Heart right ventricle (tissue), 16 donors: ENCODE data around the gene DCAF15. TPM values are rescaled to one million over a fixed set of nuclear protein-coding genes. Genes with fewer than 3 reads are reported as not detected.

Experiments
- ATAC-seq, 8 donors: fragments of 200-7000 bp; cut with Tn5 transposase; one replicate each; pipeline ENCODE4 v1.9.1; 2020; ENCODE audit warnings: mild to moderate bottlenecking in 8 of 8, moderate library complexity in 8 of 8, moderate number of reproducible peaks in 1 of 8
- DNase-seq, 2 donors: peaks; one replicate each; pipeline ENCODE4 v3.0.0-alpha.2; 2020
- H3K27ac ChIP-seq, 10 donors: fragments of 200-600 bp; sonication (generic) in 2 of 10; one replicate each; pipeline versions ENCODE4 v1.5.0 to v1.8.0; 2020 to 2022; ENCODE audit warnings: mild to moderate bottlenecking in 3 of 10
- H3K27me3 ChIP-seq, 7 donors: fragments of 200-600 bp; one replicate each; pipeline ENCODE4 v1.8.0; 2021 to 2022; ENCODE audit warnings: mild to moderate bottlenecking in 2 of 7
- H3K36me3 ChIP-seq, 9 donors: fragments of 200-600 bp; sonication (generic) in 1 of 9; one replicate each; pipeline versions ENCODE4 v1.5.0 to v1.8.0; 2020 to 2022; ENCODE audit warnings: mild to moderate bottlenecking in 2 of 9
- H3K4me1 ChIP-seq, 9 donors: fragments of 200-600 bp; sonication (generic) in 1 of 9; one replicate each; pipeline versions ENCODE4 v1.5.0 to v1.8.0; 2020 to 2022; ENCODE audit warnings: mild to moderate bottlenecking in 4 of 9
- H3K4me3 ChIP-seq, 10 donors: fragments of 200-600 bp; sonication (generic) in 2 of 10; one replicate each; pipeline versions ENCODE4 v1.5.0 to v1.8.0; 2020 to 2022; ENCODE audit warnings: mild to moderate bottlenecking in 7 of 10, moderate library complexity in 2 of 10
- H3K9me3 ChIP-seq, 11 donors: fragments of 200-600 bp in 10 of 11; sonication (generic) in 2 of 11; one replicate each; pipeline versions ENCODE4 v1.5.0 to v1.8.0; 2013 to 2022; ENCODE audit warnings: mild to moderate bottlenecking in 2 of 11, control low read depth in 1 of 11, moderate library complexity in 1 of 11
- WGBS, 2 donors: extraction: QIAGEN DNeasy Blood & Tissue Kit; methylation state at CpG; one replicate each; pipeline ENCODE4 v1.1.7; 2013; ENCODE audit warnings: inconsistent platforms in 1 of 2; 5-methylcytosine and 5-hydroxymethylcytosine counted together
- intact Hi-C, 10 donors: fragments of 100-400 bp; cut with DNase I; formaldehyde crosslinking; loops; one replicate each; pipeline versions ENCODE4 v1.11.1 to v1.14.2; 2022
- polyA plus RNA-seq, 2 donors: library from polyadenylated mRNA; stranded (reverse); fragments of 200-250 nt; gene quantifications; one replicate each; pipeline ENCODE4 v1.2.3, GENCODE V29; 2013
- total RNA-seq, 10 donors: library from RNA; stranded (reverse); fragmentation: NEBNext Ultra II Directional in 3 of 10; extraction: Animal tissue kit (Norgen Biotek cat#: 25700) in 3 of 10; gene quantifications; one replicate each; pipeline versions ENCODE4 v1.2.1 to v1.2.4, GENCODE V29; 2021 to 2023
- TF ChIP-seq, protein P1 (sequence below), 9 donors: fragments of 200-600 bp; sonication (generic) in 2 of 9; IDR thresholded peaks; one replicate each; pipeline versions ENCODE4 v1.5.0 to v1.8.0; 2021 to 2022; ENCODE audit warnings: antibody characterized with exemption in 9 of 9, mild to moderate bottlenecking in 5 of 9, moderate library complexity in 1 of 9
- donor health status: Arrhythmogenic right ventricular cardiomyopathy.
- donor health status: ischemic (EF 13 %, LVEDD 7.1; RV severe dilation, severe dysfunction).
- donor health status: healthy with polysubstance abuse.
- donor health status: DM: no; HTN: yes; CAD: no.
- donor health status: DM: no; HTN: no; CAD: no.
- donor health status: ischemic (EF 25% LVEDD 6.9; RV normal size, moderate dysfunction).
- donor health status: ischemic (EF 25% LVEDD 5.7; RV mildly dilated, moderate dysfunction).
- donor health status: healthy.
- donor health status: DM: yes; HTN: yes; CAD: no.
- donor health status: Ischemic cardiomyopathy.
- donor health status: ischemic (EF 35%, LVEDD 5.7; RV mildly dilated, moderate dysfunction).
- donor health status: nonischemic (EF 11% LVEDD 7.7; RV severe dilation, severe dysfunction).
- donor health status: DM: yes; HTN: yes; CAD: no.
- donor health status: PGD.
- donor health status: ischemic (EF 29% LVEDD 5.4; RV normal size, mild dysfunction).
- donor health status: nonischemic (EF 23%, LVEDD 6.1; RV moderate dilation, normal function).

Gene DCAF15
- total and polyA plus RNA-seq, 12 donors, result 15.5 to 50.0 (median 18.4) TPM

DNA sequence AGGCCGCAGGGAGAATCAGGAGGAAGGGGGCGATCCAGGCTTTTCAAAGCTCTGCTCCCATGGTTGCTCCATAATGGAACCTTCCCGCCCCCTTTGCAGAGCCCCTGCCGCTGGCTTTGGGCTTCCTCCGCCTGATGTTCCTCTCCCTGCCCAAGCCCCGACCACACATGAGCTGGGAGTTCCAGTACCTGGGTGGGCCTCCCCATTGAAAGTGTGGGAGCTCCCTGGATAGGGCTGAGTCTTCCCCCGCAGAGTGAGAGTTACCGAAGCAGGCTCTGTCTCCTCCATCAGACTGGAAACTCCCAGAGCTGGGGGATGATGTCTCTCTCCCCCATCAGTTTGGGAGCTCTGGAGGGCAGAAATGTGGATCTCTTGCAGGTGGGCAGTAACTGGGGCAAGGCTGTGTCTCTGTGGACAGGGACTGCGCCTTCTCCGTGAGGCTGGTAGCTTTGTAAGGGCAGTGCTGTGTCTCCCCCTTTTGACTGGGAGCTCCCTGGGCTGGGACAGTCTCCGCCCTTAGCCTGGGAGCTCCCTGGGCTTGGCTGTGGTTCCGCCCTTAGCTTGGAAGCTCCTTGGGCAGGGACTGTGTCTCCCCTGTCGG lies 722 bp downstream of the DCAF15 start:
- DNase-seq, result peak in 1 of 2 donors; percentile 45
- TF ChIP-seq, protein P1, sequence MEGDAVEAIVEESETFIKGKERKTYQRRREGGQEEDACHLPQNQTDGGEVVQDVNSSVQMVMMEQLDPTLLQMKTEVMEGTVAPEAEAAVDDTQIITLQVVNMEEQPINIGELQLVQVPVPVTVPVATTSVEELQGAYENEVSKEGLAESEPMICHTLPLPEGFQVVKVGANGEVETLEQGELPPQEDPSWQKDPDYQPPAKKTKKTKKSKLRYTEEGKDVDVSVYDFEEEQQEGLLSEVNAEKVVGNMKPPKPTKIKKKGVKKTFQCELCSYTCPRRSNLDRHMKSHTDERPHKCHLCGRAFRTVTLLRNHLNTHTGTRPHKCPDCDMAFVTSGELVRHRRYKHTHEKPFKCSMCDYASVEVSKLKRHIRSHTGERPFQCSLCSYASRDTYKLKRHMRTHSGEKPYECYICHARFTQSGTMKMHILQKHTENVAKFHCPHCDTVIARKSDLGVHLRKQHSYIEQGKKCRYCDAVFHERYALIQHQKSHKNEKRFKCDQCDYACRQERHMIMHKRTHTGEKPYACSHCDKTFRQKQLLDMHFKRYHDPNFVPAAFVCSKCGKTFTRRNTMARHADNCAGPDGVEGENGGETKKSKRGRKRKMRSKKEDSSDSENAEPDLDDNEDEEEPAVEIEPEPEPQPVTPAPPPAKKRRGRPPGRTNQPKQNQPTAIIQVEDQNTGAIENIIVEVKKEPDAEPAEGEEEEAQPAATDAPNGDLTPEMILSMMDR (IDR thresholded peaks at IDR 0.05), result peak in 3 of 9 donors; percentile 16 to 40 (median 22)
- Histone ChIP-seq H3K36me3 (peaks cover 0 to 41% (median 25%) of the 10 kb centered on the region in 9 donors), H3K27me3 (no peaks in the 10 kb centered on the region), H3K9me3 (no peaks in the 10 kb centered on the region), H3K4me1 (peaks cover 8 to 35% (median 17%) of the 10 kb centered on the region in 9 donors), H3K27ac (peak overlapping the region; percentile 57 to 90 (median 84)), H3K4me3 (peak overlapping the region; percentile 48 to 84 (median 76))
- intact Hi-C loops, result loop anchor here in 5 of 10 donors (1.0 to 10.0 kb wide), 10 partner anchors 48 to 119 kb away; partner anchors contain the start of genes RFX1 (in 3 of the 5), IL27RA (in 1 of the 5) and MISP3 (in 1 of the 5)
- WGBS, 2 donors, result 4 to 10% methylated on average over 12 to 13 of the region's 13 CpGs
- peak in 7 of 8 donors; percentile 2 to 39 (median 19) for ATAC-seq

DNA sequence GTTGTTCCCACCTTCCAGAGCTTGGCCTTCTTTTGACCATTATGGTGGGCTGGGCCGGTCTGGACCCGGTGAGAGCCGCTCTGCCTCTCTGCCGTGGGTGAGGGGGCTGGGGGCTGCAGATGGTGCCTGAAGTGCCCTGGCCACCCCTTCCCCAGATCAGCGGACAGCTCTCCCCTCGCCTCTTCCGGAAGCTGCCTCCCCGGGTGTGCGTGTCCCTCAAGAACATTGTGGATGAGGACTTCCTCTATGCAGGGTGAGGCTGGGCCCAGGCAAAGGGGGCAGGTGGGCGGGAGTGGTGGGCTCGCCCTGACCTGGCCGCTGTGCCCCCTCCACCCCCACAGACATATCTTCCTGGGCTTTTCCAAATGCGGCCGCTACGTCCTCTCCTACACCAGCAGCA lies 1.9 kb downstream of the DCAF15 start:
- Histone ChIP-seq H3K9me3 (no peaks in the 10 kb centered on the region), H3K4me1 (peaks cover 8 to 43% (median 17%) of the 10 kb centered on the region in 9 donors), H3K36me3 (peaks cover 0 to 52% (median 27%) of the 10 kb centered on the region in 9 donors), H3K27me3 (no peaks in the 10 kb centered on the region), H3K27ac (no peak overlapping the region), H3K4me3 (no peak overlapping the region)
- intact Hi-C loops, result loop anchor here in 5 of 10 donors (5.0 to 10.0 kb wide), 7 partner anchors 51 to 118 kb away; partner anchors contain the start of genes RFX1 (in 2 of the 5), IL27RA (in 1 of the 5) and MISP3 (in 1 of the 5)
- TF ChIP-seq, protein P1 (IDR thresholded peaks at IDR 0.05), result no peak
- ATAC-seq (no peak), DNase-seq (no peak)
- 93 to 94% methylated on average over 13 to 15 of the region's 15 CpGs for WGBS, 2 donors

DNA sequence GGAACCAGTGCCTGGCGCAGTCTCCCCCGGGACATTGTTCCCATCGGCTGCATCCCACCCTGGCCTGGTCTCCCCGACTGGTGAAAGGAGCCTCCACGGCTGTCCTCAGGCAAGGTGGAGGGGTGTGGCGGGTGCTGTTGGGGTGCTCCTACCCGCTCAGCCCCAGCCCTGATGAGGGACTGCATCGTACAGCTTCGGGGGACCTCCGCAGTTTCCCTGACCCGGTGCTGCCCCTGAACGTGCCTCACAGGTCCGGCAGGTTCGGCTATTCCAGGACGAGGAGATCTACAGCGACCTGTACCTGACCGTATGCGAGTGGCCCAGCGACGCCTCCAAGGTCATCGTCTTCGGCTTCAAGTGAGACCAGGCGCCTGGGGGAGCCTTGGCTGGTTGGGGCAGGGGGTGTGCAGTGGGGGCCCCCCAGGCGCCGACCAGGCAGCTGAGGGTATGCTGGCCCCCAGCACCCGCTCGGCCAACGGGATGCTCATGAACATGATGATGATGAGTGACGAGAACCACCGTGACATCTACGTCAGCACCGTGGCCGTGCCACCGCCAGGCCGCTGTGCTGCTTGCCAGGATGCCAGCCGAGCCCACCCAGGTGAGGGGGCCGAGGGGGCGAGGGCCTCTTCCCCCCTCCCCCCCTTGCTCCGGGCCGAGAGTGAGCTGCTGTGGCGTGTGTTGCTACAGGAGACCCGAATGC lies 3.5 kb downstream of the DCAF15 start:
- H3K4me1 ChIP-seq, result peaks cover 8 to 43% (median 17%) of the 10 kb centered on the region in 9 donors
- peaks cover 0 to 69% (median 43%) of the 10 kb centered on the region in 9 donors for H3K36me3 ChIP-seq
- H3K27ac ChIP-seq, result no peak overlapping the region
- no peaks in the 10 kb centered on the region for H3K27me3 ChIP-seq
- H3K4me3 ChIP-seq, result no peak overlapping the region
- ATAC-seq, result no peak
- 93 to 94% methylated on average over 42 of the region's 42 CpGs for WGBS, 2 donors
- no peak for DNase-seq
- intact Hi-C loops, result loop anchor here in 4 of 10 donors (10.0 kb wide), 3 partner anchors 49 to 89 kb away; partner anchors contain the start of genes RFX1 (in 2 of the 4) and IL27RA (in 1 of the 4)
- TF ChIP-seq, protein P1 (IDR thresholded peaks at IDR 0.05), result no peak
- H3K9me3 ChIP-seq, result no peaks in the 10 kb centered on the region

DNA sequence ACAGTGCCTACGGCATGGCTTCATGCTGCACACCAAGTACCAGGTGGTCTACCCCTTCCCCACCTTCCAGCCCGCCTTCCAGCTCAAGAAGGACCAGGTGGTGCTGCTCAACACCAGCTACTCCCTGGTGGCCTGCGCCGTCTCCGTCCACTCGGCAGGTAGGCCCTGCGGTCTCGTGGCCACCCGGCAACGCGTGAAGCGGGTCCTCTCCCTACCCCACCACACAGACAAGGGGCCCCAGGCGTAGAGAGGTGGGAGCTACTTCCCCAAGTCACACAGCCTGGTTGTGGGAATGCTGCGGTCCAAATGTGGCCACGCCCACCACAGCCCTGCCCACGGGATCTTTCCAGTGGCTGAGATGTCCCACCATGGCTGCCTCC lies 4.0 kb downstream of the DCAF15 start:
- H3K9me3 ChIP-seq, result no peaks in the 10 kb centered on the region
- no peaks in the 10 kb centered on the region for H3K27me3 ChIP-seq
- TF ChIP-seq, protein P1 (IDR thresholded peaks at IDR 0.05), result no peak
- H3K27ac ChIP-seq, result peak overlapping the region in 4 of 10 donors; percentile 11 to 65 (median 56)
- intact Hi-C loops, result loop anchor here in 4 of 10 donors (10.0 kb wide), 3 partner anchors 48 to 88 kb away; partner anchors contain the start of genes RFX1 (in 2 of the 4) and IL27RA (in 1 of the 4)
- DNase-seq (no peak), ATAC-seq (no peak)
- H3K36me3 ChIP-seq, result peaks cover 0 to 74% (median 46%) of the 10 kb centered on the region in 9 donors
- no peak overlapping the region for H3K4me3 ChIP-seq
- 93 to 95% methylated on average over 16 of the region's 16 CpGs for WGBS, 2 donors
- H3K4me1 ChIP-seq, result peaks cover 8 to 43% (median 17%) of the 10 kb centered on the region in 9 donors
